PFSK-1 (cell line): ENCODE data around the gene HECTD4.

Experiments used
- FOXP2 ChIP-seq: optimal IDR thresholded peaks from 2 replicates; pipeline ENCODE3; 2011; ENCODE audit warnings: borderline replicate concordance, control low read depth, inconsistent platforms; ENCODE audit not compliant: insufficient read depth; ENCODE audit errors: extremely low read length, extremely low read depth
- POLR2AphosphoS5 ChIP-seq: IDR thresholded peaks from 2 replicates; pipeline ENCODE4 v1.6.1; 2012; ENCODE audit warnings: low read depth, mild to moderate bottlenecking, control low read depth, low read length, moderate library complexity
- REST ChIP-seq, 2 experiments: IDR thresholded peaks; 2 replicates each; pipeline versions ENCODE4 v1.6.1 to v1.8.0; 2011 to 2012; ENCODE audit warnings: low read depth in 2 of 2, low read length in 2 of 2, control low read depth in 1 of 2, inconsistent platforms in 1 of 2, mild to moderate bottlenecking in 1 of 2, moderate library complexity in 1 of 2; ENCODE audit not compliant: insufficient read depth in 1 of 2
- SIN3A ChIP-seq: IDR thresholded peaks from 2 replicates; pipeline ENCODE4 v1.6.1; 2012; ENCODE audit warnings: mild to moderate bottlenecking, low read length, moderate library complexity, borderline replicate concordance; ENCODE audit not compliant: insufficient read depth
- TAF1 ChIP-seq: IDR thresholded peaks from 2 replicates; pipeline ENCODE4 v1.6.1; 2012; ENCODE audit warnings: low read length, control low read depth, borderline replicate concordance; ENCODE audit not compliant: insufficient read depth

Gene HECTD4

GRCh38 chr12:112327209-112327938, 54.9 kb downstream of the HECTD4 start:
- no peak for TF ChIP-seq SIN3A
- no peak for TF ChIP-seq REST (IDR thresholded peaks at IDR 0.05; ENCODE audit: insufficient read depth in 1 of 2, low read depth in 2 of 2, low read length in 2 of 2)

GRCh38 chr12:112325622-112326207, 56.5 kb downstream of the HECTD4 start:
- TF ChIP-seq FOXP2 (no peak), SIN3A (no peak), TAF1 (no peak), REST (IDR thresholded peaks at IDR 0.05; ENCODE audit: insufficient read depth in 1 of 2, low read depth in 2 of 2, low read length in 2 of 2) (no peak), POLR2AphosphoS5 (no peak)

GRCh38 chr12:112325157-112325556, 57.1 kb downstream of the HECTD4 start:
- TF ChIP-seq SIN3A (no peak), TAF1 (no peak), REST (IDR thresholded peaks at IDR 0.05; ENCODE audit: insufficient read depth in 1 of 2, low read depth in 2 of 2, low read length in 2 of 2) (no peak), FOXP2 (no peak), POLR2AphosphoS5 (no peak)

GRCh38 chr12:112322882-112323547, 59.2 kb downstream of the HECTD4 start:
- no peak for TF ChIP-seq TAF1
- TF ChIP-seq SIN3A, result no peak
- no peak for TF ChIP-seq REST (IDR thresholded peaks at IDR 0.05; ENCODE audit: insufficient read depth in 1 of 2, low read depth in 2 of 2, low read length in 2 of 2)
- TF ChIP-seq FOXP2, result no peak
- no peak for TF ChIP-seq POLR2AphosphoS5
